HepG2 (cell line): ENCODE results near the gene ANKRD6. TPM values are rescaled to one million over a fixed set of nuclear protein-coding genes. Genes with fewer than 3 reads are reported as not detected.

Experiments used
- IKZF1 ChIP-seq: fragments of 450-650 bp; IDR thresholded peaks from 2 replicates; pipeline ENCODE4 v1.7.1; 2016
- KAT7 ChIP-seq: IDR thresholded peaks from 2 replicates; pipeline ENCODE4 v1.6.1; 2018; ENCODE audit warnings: borderline replicate concordance, missing compliant biosample characterization
- NBN ChIP-seq: fragments of 450-650 bp; conservative IDR thresholded peaks from 2 replicates; pipeline ENCODE4 v1.6.1; 2017
- NFIC ChIP-seq: IDR thresholded peaks from 2 replicates; pipeline ENCODE4 v1.6.1; 2012; ENCODE audit warnings: mild to moderate bottlenecking, low read length, inconsistent platforms
- ZNF670 ChIP-seq: sonication (generic); formaldehyde crosslinking; IDR thresholded peaks from 2 replicates; pipeline ENCODE4 v1.8.0; 2022; ENCODE audit warnings: mild to moderate bottlenecking, missing genetic modification reagents, borderline replicate concordance
- ZNF883 ChIP-seq: sonication (generic); formaldehyde crosslinking; IDR thresholded peaks from 2 replicates; pipeline ENCODE4 v1.5.1; 2020; ENCODE audit warnings: mild to moderate bottlenecking, missing genetic modification reagents; ENCODE audit errors: not compliant biosample characterization
- polyA plus RNA-seq, 8 experiments: library from polyadenylated mRNA; depleted of rRNA in 3 of 8; stranded (reverse) in 7 of 8; unstranded in 1 of 8; fragments of >200 nt; fragmentation: Illumina TruSeq in 4 of 8; extraction: Trizol in 4 of 8; gene quantifications; 2 replicates each; pipeline versions ENCODE4 v1.2.1 to v1.2.3, GENCODE V29; 2011 to 2016; ENCODE audit warnings: low read depth in 4 of 8, missing spikeins in 1 of 8, mixed read lengths in 1 of 8; ENCODE audit not compliant: insufficient read depth in 1 of 8
- total RNA-seq, 5 experiments: library from RNA; depleted of rRNA; stranded (reverse); fragments of >200 nt; fragmentation: Illumina TruSeq; extraction: Trizol; gene quantifications; 2 replicates each; pipeline ENCODE4 v1.2.3, GENCODE V29; 2016; ENCODE audit warnings: low read depth in 1 of 5
- TF ChIP-seq, protein P1 (sequence below): IDR thresholded peaks from 2 replicates; pipeline ENCODE4 v1.6.1; 2012; ENCODE audit warnings: low read length, improper control_type of control experiment
- TF ChIP-seq, protein P2 (sequence below): sonication (generic); formaldehyde crosslinking; IDR thresholded peaks from 2 replicates; pipeline ENCODE4 v1.4.0; 2020; ENCODE audit warnings: missing genetic modification reagents, mild to moderate bottlenecking, borderline replicate concordance
- TF ChIP-seq, protein P3 (sequence below): sonication (generic); formaldehyde crosslinking; IDR thresholded peaks from 2 replicates; pipeline ENCODE4 v1.4.0; 2020; ENCODE audit warnings: missing genetic modification reagents
- TF ChIP-seq, protein P4 (sequence below): sonication (generic); formaldehyde crosslinking; conservative IDR thresholded peaks from 2 replicates; pipeline ENCODE4 v1.4.0; 2020; ENCODE audit warnings: missing genetic modification reagents
- TF ChIP-seq, protein P5 (sequence below), 2 experiments: sonication (generic) in 1 of 2; formaldehyde crosslinking in 1 of 2; IDR thresholded peaks; 2 replicates each; pipeline versions ENCODE4 v1.4.0 to v1.6.1; 2016 to 2020; ENCODE audit warnings: borderline replicate concordance in 1 of 2, low read depth in 1 of 2, mild to moderate bottlenecking in 1 of 2, missing genetic modification reagents in 1 of 2

Gene ANKRD6
- total and polyA plus RNA-seq, 2 of the 13 experiments (the other 11 are each of a cell fraction or from before 2014, with no cell fraction given) = 0.18 to 0.36 TPM

DNA sequence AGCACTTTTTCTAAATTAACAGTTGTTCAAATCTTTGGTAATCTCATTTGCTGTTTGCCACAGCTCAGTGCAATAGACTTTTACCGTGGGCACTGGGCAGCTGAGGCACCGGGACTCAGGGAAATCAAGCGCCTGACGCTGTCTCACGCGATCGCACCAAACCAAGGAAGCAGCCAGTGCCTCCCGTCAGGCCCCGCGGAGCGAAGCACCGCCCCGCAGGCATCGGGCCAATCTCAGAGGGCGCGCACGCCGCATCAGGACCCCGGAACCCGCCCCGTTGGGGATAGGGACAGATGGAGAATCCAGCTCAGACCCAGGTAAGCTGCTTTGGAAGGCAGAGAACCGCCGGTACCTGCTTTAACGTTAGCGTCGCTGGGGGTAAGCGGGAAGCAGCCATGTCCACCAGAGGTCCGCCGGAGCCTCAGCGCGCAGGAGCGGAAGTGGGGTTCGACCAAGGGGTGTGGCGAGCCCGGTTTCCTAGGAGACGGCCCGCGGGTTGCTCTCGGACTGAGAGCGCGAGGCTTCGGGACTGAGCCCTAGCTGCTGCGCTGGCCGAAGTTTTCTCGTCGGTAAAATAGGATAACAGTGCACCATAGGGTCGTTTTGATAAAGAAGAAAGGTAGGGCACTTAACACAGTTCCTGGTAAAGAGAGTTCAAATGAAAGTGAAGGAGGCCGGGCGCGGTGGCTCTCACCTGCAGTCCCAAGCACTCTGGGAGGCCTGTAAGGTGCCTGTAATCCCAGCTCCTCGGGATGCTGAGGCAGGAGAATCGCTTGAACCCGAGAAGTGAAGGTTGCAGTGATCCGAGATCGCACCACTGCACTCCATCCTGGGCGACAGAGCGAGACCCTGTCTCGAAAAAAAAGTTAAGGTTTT, 205.6 kb downstream of the ANKRD6 start, which contains the start of gene LYRM2 (continued):
- TF ChIP-seq ZNF883 (no peak), NBN (no peak), KAT7 (peak; percentile 41; the same call in 1 of the 2 replicates), IKZF1 (no peak), NFIC (no peak; the same call in 1 of the 2 replicates), ZNF670 (peak; percentile 54; the same call in 1 of the 2 replicates)
- TF ChIP-seq, protein P1, sequence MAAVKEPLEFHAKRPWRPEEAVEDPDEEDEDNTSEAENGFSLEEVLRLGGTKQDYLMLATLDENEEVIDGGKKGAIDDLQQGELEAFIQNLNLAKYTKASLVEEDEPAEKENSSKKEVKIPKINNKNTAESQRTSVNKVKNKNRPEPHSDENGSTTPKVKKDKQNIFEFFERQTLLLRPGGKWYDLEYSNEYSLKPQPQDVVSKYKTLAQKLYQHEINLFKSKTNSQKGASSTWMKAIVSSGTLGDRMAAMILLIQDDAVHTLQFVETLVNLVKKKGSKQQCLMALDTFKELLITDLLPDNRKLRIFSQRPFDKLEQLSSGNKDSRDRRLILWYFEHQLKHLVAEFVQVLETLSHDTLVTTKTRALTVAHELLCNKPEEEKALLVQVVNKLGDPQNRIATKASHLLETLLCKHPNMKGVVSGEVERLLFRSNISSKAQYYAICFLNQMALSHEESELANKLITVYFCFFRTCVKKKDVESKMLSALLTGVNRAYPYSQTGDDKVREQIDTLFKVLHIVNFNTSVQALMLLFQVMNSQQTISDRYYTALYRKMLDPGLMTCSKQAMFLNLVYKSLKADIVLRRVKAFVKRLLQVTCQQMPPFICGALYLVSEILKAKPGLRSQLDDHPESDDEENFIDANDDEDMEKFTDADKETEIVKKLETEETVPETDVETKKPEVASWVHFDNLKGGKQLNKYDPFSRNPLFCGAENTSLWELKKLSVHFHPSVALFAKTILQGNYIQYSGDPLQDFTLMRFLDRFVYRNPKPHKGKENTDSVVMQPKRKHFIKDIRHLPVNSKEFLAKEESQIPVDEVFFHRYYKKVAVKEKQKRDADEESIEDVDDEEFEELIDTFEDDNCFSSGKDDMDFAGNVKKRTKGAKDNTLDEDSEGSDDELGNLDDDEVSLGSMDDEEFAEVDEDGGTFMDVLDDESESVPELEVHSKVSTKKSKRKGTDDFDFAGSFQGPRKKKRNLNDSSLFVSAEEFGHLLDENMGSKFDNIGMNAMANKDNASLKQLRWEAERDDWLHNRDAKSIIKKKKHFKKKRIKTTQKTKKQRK = no peak
- TF ChIP-seq, protein P2, sequence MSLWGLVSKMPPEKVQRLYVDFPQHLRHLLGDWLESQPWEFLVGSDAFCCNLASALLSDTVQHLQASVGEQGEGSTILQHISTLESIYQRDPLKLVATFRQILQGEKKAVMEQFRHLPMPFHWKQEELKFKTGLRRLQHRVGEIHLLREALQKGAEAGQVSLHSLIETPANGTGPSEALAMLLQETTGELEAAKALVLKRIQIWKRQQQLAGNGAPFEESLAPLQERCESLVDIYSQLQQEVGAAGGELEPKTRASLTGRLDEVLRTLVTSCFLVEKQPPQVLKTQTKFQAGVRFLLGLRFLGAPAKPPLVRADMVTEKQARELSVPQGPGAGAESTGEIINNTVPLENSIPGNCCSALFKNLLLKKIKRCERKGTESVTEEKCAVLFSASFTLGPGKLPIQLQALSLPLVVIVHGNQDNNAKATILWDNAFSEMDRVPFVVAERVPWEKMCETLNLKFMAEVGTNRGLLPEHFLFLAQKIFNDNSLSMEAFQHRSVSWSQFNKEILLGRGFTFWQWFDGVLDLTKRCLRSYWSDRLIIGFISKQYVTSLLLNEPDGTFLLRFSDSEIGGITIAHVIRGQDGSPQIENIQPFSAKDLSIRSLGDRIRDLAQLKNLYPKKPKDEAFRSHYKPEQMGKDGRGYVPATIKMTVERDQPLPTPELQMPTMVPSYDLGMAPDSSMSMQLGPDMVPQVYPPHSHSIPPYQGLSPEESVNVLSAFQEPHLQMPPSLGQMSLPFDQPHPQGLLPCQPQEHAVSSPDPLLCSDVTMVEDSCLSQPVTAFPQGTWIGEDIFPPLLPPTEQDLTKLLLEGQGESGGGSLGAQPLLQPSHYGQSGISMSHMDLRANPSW (CRISPR knock-in tag) = no peak
- TF ChIP-seq, protein P3, sequence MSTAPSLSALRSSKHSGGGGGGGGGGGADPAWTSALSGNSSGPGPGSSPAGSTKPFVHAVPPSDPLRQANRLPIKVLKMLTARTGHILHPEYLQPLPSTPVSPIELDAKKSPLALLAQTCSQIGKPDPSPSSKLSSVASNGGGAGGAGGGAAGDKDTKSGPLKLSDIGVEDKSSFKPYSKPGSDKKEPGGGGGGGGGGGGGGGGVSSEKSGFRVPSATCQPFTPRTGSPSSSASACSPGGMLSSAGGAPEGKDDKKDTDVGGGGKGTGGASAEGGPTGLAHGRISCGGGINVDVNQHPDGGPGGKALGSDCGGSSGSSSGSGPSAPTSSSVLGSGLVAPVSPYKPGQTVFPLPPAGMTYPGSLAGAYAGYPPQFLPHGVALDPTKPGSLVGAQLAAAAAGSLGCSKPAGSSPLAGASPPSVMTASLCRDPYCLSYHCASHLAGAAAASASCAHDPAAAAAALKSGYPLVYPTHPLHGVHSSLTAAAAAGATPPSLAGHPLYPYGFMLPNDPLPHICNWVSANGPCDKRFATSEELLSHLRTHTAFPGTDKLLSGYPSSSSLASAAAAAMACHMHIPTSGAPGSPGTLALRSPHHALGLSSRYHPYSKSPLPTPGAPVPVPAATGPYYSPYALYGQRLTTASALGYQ (CRISPR knock-in tag) = 0 out of 2 replicates have a peak, but pooled peaks have one; percentile 61
- TF ChIP-seq, protein P4, sequence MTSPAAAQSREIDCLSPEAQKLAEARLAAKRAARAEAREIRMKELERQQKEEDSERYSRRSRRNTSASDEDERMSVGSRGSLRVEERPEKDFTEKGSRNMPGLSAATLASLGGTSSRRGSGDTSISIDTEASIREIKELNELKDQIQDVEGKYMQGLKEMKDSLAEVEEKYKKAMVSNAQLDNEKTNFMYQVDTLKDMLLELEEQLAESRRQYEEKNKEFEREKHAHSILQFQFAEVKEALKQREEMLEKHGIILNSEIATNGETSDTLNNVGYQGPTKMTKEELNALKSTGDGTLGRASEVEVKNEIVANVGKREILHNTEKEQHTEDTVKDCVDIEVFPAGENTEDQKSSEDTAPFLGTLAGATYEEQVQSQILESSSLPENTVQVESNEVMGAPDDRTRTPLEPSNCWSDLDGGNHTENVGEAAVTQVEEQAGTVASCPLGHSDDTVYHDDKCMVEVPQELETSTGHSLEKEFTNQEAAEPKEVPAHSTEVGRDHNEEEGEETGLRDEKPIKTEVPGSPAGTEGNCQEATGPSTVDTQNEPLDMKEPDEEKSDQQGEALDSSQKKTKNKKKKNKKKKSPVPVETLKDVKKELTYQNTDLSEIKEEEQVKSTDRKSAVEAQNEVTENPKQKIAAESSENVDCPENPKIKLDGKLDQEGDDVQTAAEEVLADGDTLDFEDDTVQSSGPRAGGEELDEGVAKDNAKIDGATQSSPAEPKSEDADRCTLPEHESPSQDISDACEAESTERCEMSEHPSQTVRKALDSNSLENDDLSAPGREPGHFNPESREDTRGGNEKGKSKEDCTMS (CRISPR knock-in tag) = no peak
- TF ChIP-seq, protein P5, sequence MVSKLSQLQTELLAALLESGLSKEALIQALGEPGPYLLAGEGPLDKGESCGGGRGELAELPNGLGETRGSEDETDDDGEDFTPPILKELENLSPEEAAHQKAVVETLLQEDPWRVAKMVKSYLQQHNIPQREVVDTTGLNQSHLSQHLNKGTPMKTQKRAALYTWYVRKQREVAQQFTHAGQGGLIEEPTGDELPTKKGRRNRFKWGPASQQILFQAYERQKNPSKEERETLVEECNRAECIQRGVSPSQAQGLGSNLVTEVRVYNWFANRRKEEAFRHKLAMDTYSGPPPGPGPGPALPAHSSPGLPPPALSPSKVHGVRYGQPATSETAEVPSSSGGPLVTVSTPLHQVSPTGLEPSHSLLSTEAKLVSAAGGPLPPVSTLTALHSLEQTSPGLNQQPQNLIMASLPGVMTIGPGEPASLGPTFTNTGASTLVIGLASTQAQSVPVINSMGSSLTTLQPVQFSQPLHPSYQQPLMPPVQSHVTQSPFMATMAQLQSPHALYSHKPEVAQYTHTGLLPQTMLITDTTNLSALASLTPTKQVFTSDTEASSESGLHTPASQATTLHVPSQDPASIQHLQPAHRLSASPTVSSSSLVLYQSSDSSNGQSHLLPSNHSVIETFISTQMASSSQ (IDR thresholded peaks at IDR 0.05; ENCODE audit: low read depth) = no peak
- TF ChIP-seq, protein P5 (CRISPR knock-in tag; IDR thresholded peaks at IDR 0.05; ENCODE audit: borderline replicate concordance) = peak; percentile 51; the same call in 1 of the 2 replicates
